NK-92 (cell line): ENCODE data around the gene DDX24.

Experiments
- DNase-seq: peaks from one replicate; lab custom pipeline; 2025; ENCODE audit not compliant: unreplicated experiment; lab: John Stamatoyannopoulos, UW

DDX24 gene

DNA sequence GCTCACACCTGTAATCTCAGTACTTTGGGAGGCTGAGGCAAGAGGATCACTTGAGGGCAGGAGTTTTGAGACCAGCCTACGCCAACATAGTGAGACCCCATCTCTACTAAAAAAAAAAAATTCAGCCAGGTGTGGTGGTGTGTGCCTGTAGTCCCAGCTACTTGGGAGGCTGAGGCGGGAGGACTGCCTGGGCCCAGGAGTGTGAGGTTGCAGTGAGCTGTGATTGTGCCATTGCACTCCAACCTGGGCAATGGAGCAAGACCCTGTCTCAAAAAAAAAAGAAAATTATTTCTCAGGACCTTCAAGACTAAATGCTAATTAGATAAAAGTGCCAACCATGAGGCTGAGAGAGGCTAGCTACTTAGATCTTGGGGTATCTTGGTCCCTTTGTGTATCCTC lies 31.4 kb downstream of the DDX24 start:
- no peak for DNase-seq

DNA sequence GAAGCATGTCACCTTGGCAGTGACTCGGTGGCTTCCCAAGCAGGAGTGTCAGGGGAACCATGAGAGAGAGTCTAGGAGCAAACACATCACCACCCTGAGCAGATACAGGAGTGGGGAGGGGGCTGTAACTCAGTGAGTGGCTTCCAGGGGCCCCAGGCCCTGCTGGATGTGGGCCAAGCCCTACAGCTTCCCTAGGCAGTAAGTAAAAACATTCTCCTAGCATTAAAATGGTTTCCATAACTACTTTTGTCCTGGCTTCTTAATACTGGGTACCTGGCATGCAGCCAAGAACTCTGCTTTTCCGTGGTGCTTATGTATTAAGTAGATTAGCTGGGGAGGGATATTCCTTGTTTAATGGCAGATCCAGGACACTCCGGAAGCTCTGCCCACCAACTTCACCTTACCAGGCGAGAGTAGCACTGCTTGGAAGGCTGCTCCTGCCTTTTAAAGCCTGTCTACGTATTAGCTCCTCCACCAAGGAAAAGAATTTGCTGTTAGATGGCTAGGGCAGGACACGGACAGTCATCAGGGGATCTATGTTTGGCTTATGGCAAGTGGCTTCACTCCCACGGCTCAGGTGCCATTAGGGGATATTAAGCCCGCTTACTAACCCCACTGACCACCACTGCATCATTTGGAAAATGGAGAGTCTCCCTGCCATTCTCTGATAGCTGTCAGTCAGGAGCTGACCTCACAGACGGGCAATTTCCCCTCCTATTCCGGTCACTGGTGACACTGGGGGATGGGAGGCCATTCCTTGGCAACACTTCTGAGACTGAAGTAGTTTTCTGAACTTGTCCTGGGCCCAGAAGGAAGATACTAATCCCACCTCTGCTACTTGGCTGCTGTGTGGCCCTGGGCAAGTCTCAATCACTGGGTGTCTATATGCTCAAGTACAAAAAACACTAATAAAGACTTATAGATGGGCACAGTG lies 32.0 kb downstream of the DDX24 start:
- DNase-seq = no peak

DNA sequence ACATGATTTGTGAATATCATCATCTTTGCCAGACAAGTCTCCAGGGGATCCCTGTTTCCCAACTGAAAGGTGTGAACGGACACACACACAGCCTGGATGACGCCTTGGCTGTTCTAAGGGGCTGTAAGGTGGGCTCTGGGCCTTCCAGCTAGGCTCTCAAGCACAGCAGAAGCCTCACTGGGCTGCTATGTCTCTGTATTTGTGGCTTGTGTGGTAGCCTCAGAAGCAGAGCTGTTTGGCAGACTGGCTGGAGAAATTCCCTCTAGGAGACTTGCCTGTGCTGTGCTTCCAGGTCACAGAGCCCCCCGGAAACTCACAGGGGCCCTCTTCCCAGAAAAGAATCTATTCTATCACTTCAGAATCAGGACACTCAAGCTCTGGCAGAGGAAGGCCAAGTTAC lies 33.4 kb downstream of the DDX24 start:
- DNase-seq = no peak

DNA sequence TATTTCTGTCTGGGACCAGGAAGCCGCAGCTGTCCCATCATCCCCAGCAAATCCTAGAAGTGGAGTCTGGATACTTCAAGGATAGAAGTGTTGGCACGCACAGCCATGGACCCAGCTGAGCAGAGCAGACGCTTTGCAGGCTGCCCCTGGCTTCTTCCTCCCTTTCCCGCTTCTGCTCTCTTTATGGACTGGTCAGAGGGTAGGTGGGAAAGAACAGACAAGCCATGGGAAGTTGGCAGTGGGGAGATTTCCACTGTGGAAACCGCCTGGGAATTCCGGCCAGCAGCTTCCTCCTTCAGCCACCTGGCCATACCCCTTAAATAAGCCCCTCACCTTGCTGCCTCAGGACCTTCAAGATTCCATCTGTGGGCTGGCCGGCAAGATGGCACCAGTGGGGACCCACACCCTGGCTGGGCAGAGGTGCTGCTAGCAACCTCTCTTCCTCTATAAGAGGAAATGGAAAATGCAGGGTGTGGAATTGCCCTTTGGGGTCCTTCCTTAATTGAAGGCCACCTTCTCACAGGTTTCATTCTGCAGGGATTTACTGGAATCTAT lies 34.2 kb downstream of the DDX24 start:
- DNase-seq = no peak

DNA sequence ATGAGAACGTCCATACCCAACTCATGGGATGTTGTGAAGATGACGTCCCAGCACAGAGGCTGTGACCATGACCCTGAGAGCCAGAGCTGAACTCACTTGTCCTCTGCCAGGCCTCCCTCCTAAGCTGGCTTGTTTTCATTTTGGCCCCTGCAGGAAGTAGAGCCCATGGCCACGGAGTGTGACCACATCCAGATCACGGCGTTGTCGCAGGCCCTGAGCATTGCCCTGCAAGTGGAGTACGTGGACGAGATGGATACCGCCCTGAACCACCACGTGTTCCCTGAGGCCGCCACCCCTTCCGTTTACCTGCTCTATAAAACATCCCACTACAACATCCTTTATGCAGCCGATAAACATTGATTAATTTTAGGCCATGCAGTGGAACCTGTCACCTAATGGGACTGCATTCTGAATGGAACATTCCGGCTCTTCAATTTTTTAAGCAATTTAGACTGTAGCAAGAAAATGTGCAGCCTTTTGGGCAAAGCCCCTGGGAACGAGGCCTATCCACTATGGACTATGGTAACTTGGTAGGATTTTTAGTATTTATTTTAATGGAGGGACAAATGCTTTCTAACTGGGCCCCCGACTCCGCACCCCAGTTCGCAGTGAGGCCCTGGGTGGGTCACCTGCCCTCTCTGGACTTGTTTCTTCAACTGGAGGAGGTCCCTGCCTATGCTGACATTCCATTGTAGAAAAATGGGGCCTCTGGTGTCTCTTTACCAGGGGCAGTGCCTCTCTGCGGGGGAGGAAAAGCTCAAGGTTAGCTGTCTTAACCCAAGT lies 35.2 kb downstream of the DDX24 start:
- no peak for DNase-seq

DNA sequence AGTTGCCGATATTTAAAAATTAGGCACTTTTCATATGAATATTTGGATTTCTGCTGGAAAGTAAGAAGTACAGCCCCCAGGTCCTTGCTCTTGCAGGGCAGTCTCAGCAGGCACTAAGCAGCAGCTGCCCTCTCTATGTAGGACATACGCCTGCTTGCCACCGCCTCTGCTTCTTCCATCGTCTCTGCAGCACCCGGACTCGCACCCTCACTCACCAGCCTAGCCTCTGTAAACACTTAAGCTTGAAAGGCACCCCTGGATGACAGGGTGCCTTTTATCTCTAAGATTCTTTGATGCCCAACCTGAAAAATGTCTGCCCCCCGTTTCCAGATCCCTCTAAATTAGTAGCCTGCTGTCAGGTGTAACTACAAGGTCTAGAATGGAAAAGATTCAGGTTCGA lies 35.9 kb downstream of the DDX24 start:
- no peak for DNase-seq

DNA sequence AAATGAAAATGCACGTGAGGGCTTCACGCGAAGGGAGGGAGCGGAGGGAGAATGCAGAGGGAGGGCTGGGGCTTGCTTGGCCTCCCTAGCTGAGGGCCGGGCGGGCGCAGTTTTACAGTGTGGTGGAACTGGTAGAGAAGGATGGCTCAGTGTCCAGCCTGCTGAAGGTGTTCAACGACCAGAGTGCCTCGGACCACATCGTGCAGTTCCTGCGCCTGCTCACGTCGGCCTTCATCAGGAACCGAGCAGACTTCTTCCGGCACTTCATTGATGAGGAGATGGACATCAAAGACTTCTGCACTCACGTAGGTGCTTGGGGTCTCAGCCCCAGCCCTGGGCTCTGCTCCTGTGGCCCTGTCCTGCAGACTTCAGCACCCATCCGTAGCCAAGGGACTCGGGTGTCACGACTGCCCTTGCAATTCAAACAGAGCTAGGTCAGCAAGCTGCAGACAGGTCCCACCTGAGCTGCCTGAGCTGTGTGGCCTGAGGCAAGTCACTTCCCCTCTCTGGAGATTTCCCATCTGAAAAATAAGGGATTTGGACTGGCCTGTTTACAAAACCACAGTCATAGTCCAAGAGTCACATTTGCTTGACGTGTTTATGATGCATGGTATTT lies 36.4 kb downstream of the DDX24 start:
- no peak for DNase-seq

DNA sequence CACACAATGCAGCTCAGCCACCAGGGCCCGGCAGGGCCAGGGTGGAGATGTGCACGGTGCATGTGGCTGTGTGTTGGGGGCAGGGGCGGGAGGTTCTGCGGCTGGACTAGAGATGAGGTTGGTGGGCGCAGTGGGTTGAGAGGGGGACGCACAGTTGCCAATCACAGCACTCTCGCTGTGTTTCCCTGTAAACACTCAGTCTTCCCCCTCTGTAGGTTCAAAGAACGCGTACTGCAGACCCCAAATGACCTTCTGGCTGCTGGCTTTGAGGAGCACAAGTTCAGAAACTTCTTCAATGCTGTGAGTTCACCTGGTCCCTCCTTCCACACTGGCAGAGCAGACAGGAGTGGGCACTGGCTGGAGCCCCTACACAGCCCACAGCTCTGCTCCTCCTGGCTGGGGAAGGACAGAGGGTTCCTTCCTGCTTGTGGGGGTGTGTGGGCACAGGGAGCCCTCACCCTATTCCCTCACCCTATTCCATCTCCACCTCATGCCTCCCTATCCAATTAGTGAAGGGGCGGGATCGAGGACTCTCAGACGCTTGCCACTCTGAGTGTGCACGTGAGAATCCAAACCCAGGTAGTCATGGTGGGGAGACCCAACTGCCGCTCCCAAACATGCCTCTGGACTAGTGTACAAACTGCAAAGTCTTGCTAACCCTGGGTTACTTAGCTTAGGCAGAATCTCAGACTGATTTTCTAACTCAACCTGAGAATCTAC lies 37.1 kb downstream of the DDX24 start:
- no peak for DNase-seq

DNA sequence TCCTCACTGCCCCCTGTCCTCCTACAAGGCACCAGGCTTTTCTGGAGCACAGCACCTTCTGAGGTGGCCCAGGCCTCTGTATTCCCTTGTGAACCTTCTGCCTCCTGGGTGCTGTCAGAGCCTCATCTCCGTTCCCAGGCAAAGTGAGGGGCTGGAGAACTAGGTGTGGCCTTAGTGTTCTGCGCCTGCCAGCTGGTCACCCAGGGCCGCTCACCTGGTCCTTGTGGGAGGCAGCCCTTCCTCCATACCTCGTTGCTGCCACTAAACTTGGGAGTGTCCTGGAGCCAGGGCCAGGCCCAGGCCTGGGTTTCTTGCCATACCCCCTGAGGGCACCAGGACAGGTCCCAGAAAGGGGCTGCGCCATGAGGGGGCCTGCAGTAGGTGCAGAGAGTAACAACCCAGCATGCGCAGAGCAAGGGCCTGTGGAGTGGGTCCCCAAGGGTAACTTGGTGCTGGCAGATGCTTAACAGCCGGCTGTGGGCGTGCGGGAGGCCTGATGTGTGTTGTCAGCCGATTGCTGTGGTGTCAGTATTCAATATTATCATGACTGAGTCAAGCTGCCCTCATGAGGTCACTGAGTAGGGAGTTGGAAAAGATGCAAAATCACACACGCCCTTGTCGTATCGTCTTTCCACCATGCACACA lies 37.8 kb downstream of the DDX24 start:
- no peak for DNase-seq

DNA sequence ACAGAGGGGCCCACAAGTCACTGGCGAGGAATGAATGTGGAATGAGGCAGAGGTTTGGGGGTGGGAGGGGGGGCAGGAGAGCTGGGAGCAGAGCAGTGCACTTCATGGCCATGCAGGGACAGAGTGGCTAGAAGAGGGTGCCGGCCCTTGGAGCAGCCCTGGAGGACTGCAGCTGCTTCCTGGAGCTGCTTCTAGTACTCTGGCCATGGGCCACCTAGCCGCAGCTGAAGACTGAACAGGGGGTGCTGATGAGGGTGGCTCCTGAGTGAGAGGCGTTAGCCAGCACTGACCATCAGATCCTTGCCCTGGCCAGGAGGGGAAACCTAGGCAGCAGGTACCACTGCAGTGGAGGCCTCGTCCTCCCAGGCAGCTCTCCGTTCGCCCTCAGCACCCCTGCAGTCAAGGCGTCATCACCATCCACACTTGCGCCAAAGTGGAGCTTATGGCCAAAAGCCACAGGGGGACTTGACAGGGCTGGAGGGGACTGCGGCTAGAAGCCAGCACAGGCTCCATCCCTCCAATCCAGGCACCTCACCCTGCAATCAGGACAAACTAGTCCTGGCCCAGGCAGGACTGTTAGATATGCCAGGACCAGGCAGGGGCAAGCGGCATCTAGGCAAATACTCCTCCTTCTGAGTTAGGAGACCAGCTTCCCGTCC lies 38.4 kb downstream of the DDX24 start:
- DNase-seq = no peak

DNA sequence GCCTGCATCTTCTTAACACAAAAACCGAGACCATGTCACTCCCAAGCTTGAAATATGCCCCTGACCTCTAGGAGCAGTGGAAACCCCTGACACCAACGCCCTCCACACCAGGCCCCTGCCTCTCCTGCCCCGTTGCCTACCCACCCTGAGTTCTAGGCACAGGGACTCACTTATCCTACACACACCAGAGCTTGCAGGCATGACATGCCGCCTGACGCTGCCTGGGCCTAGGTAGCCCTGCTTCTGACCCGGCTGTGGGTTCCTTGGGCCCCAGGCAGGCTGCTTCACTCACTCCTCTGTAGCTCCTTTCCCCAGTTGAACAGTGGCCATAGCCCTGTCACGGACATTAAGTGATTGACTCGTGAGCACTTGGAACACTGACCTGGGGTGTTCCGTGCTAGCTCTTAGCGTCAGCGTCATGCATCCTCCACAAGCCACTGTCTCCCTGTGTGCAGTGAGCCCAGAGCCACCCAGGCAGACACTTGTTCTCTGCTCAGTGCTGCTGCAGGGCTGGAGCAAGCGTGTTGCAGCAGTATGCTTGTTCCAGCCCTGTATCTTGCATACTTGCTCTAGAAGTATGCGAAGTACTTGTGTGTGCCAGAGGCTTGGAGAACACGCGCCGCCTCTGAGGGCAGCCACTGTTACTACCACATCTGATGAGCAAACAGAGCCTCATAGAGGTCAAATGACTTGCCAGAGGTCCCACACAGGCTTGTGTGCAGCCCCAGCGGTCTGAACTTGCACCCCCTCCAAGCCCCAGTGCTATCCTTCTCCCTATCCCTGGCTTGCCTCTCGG lies 39.3 kb downstream of the DDX24 start:
- no peak for DNase-seq

DNA sequence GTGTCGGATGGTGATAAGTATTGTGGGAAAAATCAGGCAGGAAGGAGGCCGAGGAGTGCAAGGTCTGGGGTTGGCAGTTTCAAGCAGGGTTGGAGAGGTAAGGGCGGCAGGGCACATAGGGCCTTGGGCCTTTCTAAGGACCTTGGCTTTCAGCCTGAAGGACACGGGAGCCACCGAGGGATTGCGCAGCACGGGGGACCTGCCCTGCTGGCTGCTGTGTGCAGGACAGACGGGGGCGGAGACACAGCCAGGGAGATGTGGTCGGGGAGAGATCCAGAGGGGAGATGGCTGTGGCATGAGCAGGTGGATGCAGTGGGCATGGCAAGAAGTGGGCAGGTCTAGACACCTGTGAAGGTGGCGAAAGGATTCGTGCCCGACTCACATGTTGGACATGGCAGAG lies 40.2 kb downstream of the DDX24 start:
- DNase-seq = no peak

DNA sequence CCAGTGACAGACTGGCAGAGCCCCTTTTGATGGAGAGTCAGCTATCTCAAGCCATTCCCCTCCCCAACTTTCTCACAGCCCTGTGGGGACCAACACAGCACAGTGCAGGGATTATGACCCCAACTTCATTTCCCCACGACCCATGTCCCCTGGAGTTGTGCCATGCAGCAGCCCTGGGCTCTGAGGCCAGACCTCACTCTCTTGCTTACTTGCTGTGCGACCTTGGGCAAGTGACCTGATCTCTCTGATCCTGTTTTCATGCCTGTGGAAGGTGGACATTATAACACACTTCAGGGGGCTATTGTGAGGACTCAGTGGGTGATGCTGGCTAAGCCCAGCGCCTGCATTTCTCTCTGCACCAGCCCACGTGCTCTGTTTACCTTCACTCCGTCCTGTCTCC lies 40.8 kb downstream of the DDX24 start:
- no peak for DNase-seq

DNA sequence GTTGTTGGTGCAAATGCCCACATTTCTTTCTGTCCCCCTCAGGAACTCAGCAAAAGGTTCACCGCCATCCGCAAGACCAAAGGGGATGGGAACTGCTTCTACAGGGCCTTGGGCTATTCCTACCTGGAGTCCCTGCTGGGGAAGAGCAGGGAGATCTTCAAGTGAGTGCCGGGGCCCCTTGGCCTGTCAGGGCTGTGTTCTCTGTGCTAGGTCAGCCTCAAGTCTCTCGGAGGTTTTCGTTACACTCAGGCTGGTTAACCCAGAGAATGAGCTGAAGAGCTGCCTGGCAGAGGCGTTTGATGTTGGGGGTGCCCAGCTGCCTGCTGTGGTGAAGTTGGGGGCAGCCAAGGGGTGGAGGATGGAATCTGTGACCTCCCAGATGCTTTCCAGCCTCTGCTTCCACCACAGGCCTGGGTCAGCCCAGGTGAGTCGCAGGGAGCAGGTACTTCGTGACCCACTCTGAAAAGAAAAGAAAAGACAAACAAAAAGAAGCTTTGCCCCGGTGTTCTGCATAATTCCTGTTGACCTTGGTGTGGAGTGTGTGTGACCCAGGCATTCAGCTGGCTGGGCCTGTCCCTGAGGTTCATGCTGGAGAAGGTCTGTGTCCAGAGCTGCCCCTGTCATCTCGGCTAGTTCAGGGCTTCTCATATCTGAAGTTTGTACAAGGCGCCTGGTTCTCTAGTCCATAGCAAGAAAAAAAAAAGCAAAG lies 41.9 kb downstream of the DDX24 start:
- no peak for DNase-seq

DNA sequence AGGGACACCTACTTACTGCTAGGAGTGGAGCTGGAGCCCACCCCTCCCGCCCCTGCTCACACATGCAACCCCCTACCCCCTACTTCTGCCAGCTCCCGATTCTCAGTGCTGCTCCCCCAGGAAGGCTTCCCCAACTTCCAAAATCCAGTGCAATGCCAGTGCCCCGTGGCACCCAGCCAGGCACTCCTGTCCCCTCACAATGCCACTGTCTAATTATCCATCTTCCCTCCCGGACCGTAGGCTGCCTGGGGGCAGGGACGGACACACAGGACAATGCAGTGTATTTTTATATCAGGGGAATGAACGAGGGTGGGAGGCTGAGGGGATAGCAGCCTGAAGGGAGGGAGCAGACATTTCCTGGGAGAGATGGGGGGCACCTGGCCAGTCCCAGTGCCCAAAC lies 42.5 kb downstream of the DDX24 start:
- DNase-seq = no peak

DNA sequence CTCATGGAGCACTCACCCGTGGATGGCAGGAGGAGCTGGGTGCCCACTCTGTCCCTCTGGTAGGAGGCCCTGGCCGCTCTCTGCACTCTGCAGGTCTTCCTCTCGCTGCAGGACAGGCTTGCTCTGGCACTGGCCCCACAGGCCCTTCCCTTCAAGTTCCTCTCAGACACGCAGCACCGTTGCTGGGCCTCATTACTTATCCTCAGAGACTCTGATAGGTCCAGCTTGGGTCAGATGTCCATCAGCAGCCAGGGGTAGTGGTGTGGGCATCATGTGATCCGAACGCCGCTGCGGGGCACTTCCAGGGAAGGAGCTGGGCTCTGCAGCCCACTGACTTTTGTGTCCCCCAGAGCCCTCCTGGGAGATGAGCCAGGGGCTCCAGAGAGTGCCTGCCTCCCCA lies 43.0 kb downstream of the DDX24 start:
- DNase-seq = no peak

DNA sequence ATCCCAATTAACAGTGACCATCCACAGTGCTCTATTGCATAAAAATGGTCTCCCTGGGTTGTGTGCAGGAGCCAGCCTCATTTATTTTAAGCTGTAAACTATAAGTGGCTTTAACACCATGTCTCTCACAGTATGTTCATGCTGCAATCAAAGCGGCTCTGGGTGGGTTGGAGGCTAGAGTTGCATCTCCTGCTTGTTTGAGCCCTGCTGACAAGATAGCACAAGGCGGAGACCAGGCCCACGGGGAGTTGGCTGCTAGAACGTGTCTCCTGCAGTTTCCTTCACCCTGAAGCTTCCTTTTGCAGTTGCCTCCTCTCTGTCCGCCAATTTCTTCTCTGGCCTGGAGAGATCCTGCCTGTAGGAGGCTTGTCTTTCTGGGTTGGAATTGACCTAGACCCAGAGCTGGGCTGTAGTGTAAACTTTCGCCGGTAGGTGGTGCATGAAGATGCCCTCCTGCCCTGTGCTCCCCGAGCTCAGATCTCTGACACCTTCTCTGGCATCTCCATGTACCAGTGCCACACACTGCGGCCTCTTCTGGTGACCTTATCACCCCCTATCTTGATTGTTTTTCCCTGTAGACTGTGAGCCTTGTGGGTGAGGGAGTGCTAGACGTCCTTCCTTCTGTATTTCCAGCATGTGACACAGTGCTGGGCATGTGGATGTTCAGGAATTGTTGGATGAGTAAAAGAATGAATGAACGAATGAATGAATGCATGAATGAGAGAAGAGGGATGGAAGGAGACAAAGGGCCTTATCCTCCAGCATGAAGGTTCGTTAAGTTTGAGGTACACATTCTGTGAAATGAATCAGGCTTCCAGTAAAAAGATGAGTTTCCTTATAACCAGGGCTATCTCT lies 44.5 kb downstream of the DDX24 start:
- no peak for DNase-seq

DNA sequence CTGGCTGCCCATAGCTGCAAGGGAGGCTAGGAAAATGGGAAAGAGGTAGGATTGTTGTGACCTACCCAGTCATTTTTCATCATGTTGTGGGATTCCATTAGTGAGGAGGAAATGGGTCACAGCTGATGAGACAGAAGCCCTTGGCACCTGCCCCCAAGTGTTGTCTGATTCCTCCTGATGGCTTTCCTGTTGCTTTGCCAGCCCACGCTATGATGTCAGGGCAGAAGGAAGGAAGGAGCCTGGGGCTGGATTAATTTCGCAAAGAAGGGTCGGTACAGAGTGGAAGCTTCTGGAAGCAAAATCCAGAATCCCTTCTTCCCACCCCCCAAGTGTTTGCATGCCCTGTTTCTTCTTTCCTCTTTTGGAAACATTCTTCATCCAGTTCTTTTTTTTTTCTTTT lies 46.1 kb downstream of the DDX24 start:
- DNase-seq = no peak
